Stimulated activated CD8-positive, alpha-beta memory T cell treated with anti-CD3 and anti-CD28 coated beads, Interleukin-12 subunit alpha, Interleukin-12 subunit beta, amount 100 ng/mL, for 24 hours (primary cell): ENCODE measurements around the gene SFMBT1.

Source experiments
- DNase-seq: peaks from one replicate; pipeline ENCODE4 v3.0.0-alpha.2; 2020; ENCODE audit errors: extremely low read depth

SFMBT1 gene

DNA sequence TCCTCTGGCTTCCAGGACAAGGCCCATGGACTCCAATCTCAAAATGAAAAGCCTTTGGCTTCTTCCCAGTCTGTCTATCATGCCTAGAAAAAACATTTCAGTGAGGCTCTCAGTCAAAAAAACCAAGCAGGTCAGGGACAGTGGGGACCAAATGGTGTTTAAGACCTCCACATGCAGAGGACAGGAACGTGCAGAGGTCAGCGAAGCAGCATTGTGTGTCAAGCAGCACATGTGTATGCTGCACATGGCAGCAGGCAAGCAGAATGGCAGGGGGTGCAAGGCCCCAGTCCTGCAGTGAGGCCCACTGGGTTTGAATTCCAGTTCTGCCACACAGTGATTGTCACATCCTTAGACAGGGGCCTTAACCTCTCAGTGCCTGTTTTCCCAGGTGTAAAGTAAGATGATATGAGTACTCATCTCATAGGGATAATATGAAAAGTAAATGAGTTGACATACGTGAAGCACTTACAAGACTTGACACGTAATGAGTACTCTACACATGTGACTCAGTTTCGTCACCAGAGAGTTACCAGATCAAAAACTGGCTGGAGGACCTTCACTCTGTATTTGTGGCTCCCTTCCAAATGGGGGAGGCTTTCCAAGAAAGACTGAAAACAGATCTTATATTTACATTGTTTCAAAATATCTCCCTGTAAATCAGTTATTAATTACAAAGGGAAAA is 159.7 kb downstream of the SFMBT1 start:
- DNase-seq = no peak

- no peak for DNase-seq
Observed at GRCh38 chr3:52882377-52882776, 163.5 kb downstream of the SFMBT1 start.

DNA sequence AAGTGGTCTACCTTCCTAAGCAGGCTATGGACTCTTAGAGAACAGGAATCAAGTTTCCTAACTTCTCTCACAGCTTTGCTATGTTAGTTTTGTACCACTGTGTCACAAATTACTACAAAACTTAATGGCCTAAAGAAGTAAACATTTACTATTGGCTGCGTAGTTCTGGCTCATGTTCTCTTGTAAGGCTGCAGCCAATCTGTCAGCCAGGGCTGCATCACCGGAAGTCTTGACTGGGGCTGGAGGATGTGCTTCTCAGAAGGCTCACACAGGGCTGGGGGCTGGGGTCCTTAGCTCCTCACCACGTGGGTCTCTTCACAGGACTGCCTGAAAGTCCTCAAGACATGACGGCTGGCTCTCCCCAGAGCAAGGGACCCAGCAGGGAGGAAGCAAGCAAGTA is 164.0 kb downstream of the SFMBT1 start:
- DNase-seq = no peak

GRCh38 chr3:52880474-52880873 is 165.4 kb downstream of the SFMBT1 start:
- no peak for DNase-seq

- DNase-seq = no peak
Observed at GRCh38 chr3:52880047-52880446, 165.8 kb downstream of the SFMBT1 start.

DNA sequence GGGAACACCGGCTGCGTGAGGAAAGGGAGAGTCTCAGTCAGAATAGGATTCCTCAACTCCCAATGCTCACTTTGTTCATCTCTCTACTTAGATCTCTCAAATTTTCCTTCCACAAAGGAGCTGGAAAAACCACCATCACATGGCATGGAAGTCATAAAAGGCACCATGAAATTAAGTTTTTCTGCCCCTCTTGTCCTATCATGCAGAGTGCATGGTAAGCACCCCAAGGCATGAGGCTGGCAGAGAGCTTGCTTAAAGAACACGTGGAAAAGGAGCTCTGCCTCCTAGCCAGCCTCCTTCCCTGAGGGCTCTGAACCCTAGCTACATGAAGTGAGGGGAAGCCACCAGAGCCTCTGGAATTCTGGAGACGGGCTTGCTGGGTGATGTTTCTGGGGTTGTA is 166.3 kb downstream of the SFMBT1 start:
- no peak for DNase-seq

- no peak for DNase-seq
Observed at GRCh38 chr3:52879090-52879489, 166.8 kb downstream of the SFMBT1 start.

DNA sequence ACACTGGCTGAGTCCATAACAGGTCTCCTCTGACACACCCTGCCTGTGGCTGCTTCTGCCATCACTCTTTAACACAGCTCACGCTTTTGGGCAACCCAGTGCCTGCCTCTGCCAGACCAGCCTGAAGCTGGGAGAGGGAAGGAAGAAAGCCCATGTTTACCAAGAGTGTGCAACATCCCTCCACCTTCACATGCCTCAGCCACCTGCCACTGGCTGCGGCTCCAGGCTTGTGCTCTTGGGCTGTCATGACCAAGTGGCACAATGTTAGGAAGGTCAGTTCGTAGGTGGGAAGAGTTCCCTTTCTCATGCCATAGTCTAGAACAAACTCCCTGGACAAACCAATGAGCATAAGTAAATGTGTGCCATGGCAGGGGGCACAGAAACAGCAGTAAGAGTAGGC is 168.8 kb downstream of the SFMBT1 start:
- DNase-seq = no peak

DNA sequence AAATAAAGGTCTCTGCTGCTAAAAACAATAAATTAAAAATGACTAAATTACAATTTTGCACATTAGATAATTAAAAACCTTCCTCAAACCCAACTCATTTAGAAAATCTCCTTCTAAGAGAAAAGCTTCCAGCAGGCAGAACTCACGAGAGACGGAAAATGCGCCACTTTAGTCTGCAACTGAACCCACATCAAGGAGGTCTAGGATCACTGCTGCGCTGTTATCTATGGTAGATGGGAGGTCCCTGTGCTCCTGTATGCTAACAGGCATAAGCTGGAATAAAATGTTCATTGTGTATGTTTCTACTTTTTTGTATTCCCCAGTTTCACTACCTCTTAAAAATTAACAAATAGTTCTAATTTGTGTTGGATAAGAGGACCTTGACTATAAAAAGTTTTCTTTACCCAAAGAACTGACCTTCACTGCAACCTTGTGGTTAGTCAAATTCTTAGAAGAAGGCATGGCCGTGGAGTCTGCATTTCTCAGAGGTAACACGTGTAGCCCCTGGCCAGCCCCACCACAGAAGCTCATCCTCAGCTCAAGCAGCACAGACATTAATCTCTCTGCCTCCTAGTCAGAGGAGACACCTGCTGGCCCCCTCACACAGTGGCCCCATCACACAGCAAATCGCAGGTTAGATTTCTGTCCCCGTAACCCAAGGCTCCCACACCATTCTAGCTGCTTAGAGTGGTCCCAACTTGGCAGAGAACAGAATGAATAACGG is 170.8 kb downstream of the SFMBT1 start:
- DNase-seq = no peak

DNA sequence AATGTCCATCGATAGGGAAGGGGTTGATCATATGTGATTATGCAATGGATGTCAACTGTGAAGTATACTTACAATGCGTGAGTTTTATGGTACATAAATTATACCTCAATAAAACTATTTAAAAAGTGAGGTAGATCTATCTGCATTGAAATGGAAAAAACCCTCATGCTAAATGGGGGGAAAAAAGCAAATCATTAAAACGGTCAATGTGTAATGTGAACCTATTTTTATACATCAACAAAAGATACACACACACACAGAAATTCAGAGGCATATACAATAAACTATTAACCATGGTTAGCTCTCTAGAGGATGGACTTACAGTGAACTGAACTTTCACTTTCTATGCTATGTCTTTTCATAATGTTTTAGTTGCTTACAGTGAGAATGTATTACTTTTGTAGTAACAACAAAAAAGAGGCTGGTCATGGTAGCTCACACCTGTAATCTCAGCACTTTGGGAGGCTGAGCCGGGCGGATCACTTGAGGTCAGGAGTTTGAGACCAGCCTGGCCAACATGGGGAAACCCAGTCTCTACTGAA is 171.6 kb downstream of the SFMBT1 start:
- no peak for DNase-seq

GRCh38 chr3:52873433-52874159 is 172.3 kb downstream of the SFMBT1 start:
- DNase-seq = no peak

- DNase-seq = no peak
Observed at GRCh38 chr3:52872245-52872644, 173.6 kb downstream of the SFMBT1 start.

DNA sequence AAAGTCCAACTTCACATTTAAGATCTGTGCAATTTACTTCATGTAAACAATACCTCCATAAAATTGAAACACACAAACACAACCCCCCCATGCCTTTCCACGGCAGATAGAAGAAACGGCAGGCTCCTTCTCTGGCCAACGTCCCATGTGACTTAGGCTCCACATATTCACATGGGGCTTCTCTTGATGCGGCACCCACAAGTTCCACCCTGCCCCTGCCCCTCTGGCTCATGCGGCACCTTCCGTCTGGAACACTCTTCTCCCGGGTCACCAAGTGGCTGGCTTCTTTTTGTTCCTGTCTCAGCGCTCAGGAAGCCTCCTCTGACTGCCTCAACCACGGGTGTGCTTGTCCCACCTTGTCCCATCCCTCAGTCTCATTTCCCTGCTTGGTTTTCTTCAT is 174.1 kb downstream of the SFMBT1 start:
- DNase-seq = no peak

GRCh38 chr3:52870471-52870870 is 175.4 kb downstream of the SFMBT1 start:
- no peak for DNase-seq

GRCh38 chr3:52866427-52866826 is 179.4 kb downstream of the SFMBT1 start:
- no peak for DNase-seq

DNA sequence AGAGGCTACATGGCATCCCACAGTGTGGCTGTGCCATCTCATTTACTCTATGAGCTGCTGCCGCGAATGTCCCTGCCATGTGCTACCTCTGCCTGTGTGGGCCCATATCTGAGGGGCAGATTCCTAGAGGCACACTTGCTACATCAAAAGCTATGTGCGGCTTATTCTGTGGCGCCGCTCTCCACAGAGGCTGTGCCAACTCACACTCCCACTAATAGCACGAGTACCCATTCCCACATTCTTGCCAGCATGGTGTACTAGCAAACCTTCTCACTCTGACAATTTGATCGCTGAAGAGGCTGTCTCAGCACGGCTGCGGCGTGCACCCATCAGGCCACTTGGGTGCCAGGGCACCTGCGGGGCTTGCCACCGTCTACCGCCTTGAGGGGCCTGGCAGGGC is 179.9 kb downstream of the SFMBT1 start:
- DNase-seq = no peak

DNA sequence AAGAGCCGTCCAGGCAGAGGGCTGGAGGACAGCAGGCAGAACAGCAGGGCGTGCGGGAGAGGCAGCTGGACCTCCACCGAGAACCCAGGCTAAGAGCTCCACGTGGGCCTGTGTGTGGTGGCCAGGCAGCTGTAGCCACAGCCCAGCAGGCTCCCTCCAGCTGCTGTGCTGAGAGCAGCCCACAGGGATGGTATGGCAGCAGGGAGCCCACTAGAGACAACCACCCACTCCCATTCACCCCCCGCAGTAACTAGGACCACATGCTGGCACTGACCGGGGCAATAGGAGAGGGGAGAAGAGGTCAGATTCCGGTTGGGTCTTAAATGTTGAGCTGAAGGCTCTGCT is 185.5 kb downstream of the SFMBT1 start:
- DNase-seq = no peak

DNA sequence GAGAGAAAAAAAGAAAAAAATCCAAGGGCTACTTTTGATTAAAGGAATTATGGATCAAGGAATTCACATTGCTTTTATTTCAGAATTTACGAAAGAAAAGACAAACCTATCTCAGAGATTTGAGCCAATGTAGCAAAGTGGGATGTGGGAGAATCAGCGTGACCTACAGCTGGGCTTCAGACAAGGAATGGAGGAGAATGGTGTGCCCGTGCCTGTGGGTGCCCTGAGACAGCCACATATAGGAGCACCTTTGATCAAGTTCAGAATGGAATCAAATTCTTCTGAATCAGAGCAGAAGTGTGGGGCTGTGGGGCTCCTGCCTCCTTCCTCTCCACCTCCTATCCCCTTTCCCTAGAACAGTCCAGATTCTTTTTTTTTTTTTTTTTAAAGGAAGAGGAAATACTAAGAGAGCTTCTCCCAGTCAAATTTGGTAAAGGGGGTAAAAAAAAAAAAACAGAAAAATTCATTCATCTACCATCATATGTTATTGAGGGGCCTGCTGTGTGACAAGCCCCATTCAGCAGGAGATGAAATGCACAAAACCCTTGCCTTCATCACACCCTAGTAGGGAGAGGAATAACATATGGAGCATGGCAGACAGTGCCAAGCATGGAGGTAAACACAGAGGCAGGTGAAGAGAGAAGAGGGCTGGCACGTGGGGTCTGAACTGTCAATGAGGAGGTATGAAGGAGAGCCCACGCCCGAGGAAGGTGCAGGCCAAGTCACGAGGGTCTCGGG is 186.0 kb downstream of the SFMBT1 start:
- no peak for DNase-seq

- DNase-seq = no peak
Observed at GRCh38 chr3:52857864-52858263, 188.0 kb downstream of the SFMBT1 start.

GRCh38 chr3:52857133-52857532 is 188.7 kb downstream of the SFMBT1 start:
- DNase-seq = no peak

DNA sequence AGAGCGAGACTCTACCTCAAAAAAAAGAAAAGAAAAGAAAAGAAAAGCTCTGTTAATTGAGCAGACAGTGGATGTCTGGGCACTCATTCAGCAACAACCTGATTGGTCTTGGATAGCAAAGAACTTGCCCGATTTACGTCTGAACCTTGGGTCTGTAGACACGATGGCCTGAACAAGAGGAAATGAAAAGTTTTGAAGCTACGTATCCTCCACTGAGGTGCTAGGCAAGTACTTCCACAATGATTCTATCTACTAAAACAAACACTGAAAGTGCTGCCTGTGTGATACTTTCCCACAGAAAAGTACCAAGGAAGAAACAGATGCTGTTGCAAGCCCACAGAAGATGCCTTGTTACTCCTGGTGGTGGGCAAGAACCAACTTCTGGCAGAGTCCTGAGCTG is 189.2 kb downstream of the SFMBT1 start:
- DNase-seq = no peak

DNA sequence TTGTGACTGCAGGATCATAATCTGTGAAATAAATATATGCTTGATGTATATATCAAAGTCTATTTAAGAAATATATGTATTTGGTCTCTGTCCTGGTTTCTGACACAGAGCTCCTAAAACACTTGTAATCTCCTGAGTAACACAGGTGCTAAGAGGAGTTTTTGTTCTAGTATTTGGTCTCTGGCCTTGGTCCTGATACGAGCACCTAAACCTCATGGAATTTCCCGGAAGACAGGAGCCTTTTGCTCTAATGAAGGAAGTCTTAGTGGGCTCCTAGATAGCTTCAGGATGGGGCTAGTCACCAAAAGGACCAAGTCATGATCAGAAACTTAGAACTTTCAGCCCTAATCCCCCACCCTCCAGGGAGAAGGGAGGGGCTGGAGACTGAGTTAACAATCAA is 191.9 kb downstream of the SFMBT1 start:
- DNase-seq = no peak
